HEK293 (cell line): Measurements from ENCODE around the gene RPS19.

Source experiments
- BCL11B ChIP-seq: fragments of 450-650 bp; formaldehyde crosslinking; IDR thresholded peaks from 2 replicates; pipeline ENCODE4 v1.5.1; 2016; ENCODE audit warnings: low read depth, missing biosample characterization, missing genetic modification characterization
- REST ChIP-seq: fragments of 450-650 bp; formaldehyde crosslinking; IDR thresholded peaks from 2 replicates; pipeline ENCODE4 v1.5.1; 2016; ENCODE audit warnings: missing biosample characterization, missing genetic modification characterization
- TCF7L2 ChIP-seq: IDR thresholded peaks from 2 replicates; pipeline ENCODE4 v1.6.1; 2011; ENCODE audit warnings: low read depth, mild to moderate bottlenecking, inconsistent platforms, low read length, moderate library complexity, borderline replicate concordance
- ZNF10 ChIP-seq: fragments of 450-650 bp; formaldehyde crosslinking; IDR thresholded peaks from 2 replicates; pipeline ENCODE4 v1.5.1; 2017; ENCODE audit warnings: missing biosample characterization, missing genetic modification characterization
- ZNF148 ChIP-seq: fragments of 450-650 bp; formaldehyde crosslinking; IDR thresholded peaks from 2 replicates; pipeline ENCODE4 v1.5.0; 2017; ENCODE audit warnings: missing biosample characterization, missing genetic modification characterization, borderline replicate concordance
- ZNF169 ChIP-seq: fragments of 450-650 bp; formaldehyde crosslinking; IDR thresholded peaks from 2 replicates; pipeline ENCODE4 v1.5.1; 2016; ENCODE audit warnings: missing biosample characterization, missing genetic modification characterization
- ZNF19 ChIP-seq: fragments of 450-650 bp; formaldehyde crosslinking; IDR thresholded peaks from 2 replicates; pipeline ENCODE4; 2016; ENCODE audit warnings: missing biosample characterization, missing genetic modification characterization, low read depth
- ZNF335 ChIP-seq: fragments of 450-650 bp; formaldehyde crosslinking; conservative IDR thresholded peaks from 2 replicates; pipeline ENCODE4 v1.5.1; 2016; ENCODE audit warnings: missing biosample characterization, missing genetic modification characterization
- ZNF501 ChIP-seq: fragments of 450-650 bp; formaldehyde crosslinking; IDR thresholded peaks from 2 replicates; pipeline ENCODE4 v1.5.1; 2016; ENCODE audit warnings: missing biosample characterization, missing genetic modification characterization
- ZXDB ChIP-seq: fragments of 450-650 bp; formaldehyde crosslinking; IDR thresholded peaks from 2 replicates; pipeline ENCODE4 v1.5.1; 2016; ENCODE audit warnings: missing biosample characterization, missing genetic modification characterization
- TF ChIP-seq, protein P1 (sequence below): fragments of 450-650 bp; formaldehyde crosslinking; IDR thresholded peaks from 2 replicates; pipeline ENCODE4 v1.5.1; 2016; ENCODE audit warnings: missing biosample characterization, missing genetic modification characterization

DNA sequence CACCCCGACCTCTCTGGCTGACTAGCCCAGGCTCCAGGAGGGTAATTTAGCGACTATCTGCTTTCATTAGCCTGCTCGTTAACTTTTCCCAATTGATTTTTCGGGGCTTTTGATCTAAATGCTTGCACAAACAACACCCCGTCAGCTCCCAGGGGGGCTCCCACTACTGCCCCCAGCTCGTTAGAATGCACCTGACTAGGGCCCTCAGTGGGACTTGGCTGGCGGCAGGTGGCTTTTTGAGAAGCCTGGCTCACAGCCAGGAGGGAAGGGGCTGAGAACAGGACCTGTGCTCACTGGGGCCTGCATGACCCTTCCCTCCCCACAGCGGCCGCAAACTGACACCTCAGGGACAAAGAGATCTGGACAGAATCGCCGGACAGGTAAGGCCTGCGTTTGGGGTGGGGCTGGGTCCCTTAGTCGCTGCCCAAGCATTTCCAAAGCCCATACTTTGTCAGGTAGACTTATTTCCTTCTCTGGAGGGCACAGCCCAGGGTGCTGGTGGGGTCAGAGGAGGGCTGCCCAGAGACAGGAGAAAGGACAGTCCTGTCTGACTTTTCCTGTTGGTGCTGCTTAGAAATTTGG is 9.4 kb downstream of the RPS19 start:
- no peak for TF ChIP-seq ZXDB
- TF ChIP-seq, protein P1, sequence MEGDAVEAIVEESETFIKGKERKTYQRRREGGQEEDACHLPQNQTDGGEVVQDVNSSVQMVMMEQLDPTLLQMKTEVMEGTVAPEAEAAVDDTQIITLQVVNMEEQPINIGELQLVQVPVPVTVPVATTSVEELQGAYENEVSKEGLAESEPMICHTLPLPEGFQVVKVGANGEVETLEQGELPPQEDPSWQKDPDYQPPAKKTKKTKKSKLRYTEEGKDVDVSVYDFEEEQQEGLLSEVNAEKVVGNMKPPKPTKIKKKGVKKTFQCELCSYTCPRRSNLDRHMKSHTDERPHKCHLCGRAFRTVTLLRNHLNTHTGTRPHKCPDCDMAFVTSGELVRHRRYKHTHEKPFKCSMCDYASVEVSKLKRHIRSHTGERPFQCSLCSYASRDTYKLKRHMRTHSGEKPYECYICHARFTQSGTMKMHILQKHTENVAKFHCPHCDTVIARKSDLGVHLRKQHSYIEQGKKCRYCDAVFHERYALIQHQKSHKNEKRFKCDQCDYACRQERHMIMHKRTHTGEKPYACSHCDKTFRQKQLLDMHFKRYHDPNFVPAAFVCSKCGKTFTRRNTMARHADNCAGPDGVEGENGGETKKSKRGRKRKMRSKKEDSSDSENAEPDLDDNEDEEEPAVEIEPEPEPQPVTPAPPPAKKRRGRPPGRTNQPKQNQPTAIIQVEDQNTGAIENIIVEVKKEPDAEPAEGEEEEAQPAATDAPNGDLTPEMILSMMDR (tag by site-specific recombination), result no peak
- no peak for TF ChIP-seq ZNF19 (tag by site-specific recombination)
- TF ChIP-seq TCF7L2, result no peak
- TF ChIP-seq ZNF148 (tag by site-specific recombination), result no peak
- no peak for TF ChIP-seq BCL11B
- TF ChIP-seq REST, result no peak
- TF ChIP-seq ZNF10 (tag by site-specific recombination), result no peak
- no peak for TF ChIP-seq ZNF335 (tag by site-specific recombination)
- TF ChIP-seq ZNF169 (tag by site-specific recombination), result no peak
- TF ChIP-seq ZNF501 (tag by site-specific recombination), result no peak
